Stomach (tissue), 4 donors: Measurements from ENCODE around the gene ODC1.

ENCODE experiments used
- POLR2A ChIP-seq, 4 donors: fragments of 450-650 bp; IDR thresholded peaks; one replicate each; pipeline ENCODE4 v1.6.1; 2016; ENCODE audit warnings: antibody characterized with exemption in 4 of 4, control low read depth in 2 of 4, mild to moderate bottlenecking in 1 of 4, moderate library complexity in 1 of 4
- TF ChIP-seq, protein P1 (sequence below), 7 experiments: fragments of 450-650 bp in 4 of 7; fragments of 200-600 bp in 3 of 7; sonication (generic) in 3 of 7; IDR thresholded peaks; one replicate each; pipeline ENCODE4 v1.5.1; 2016 to 2019; ENCODE audit warnings: antibody characterized with exemption in 7 of 7, control low read depth in 2 of 7, mild to moderate bottlenecking in 1 of 7

- TF ChIP-seq, protein P1, sequence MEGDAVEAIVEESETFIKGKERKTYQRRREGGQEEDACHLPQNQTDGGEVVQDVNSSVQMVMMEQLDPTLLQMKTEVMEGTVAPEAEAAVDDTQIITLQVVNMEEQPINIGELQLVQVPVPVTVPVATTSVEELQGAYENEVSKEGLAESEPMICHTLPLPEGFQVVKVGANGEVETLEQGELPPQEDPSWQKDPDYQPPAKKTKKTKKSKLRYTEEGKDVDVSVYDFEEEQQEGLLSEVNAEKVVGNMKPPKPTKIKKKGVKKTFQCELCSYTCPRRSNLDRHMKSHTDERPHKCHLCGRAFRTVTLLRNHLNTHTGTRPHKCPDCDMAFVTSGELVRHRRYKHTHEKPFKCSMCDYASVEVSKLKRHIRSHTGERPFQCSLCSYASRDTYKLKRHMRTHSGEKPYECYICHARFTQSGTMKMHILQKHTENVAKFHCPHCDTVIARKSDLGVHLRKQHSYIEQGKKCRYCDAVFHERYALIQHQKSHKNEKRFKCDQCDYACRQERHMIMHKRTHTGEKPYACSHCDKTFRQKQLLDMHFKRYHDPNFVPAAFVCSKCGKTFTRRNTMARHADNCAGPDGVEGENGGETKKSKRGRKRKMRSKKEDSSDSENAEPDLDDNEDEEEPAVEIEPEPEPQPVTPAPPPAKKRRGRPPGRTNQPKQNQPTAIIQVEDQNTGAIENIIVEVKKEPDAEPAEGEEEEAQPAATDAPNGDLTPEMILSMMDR (IDR thresholded peaks at IDR 0.05): no peak
- no peak for TF ChIP-seq POLR2A (IDR thresholded peaks at IDR 0.05)
Measured at GRCh38 chr2:10419553-10420257, 28.4 kb downstream of the ODC1 start.
